DOHH2 (cell line): ENCODE results near the gene ETV6.

ENCODE experiments used
- H3F3A ChIP-seq: fragments of 200-600 bp; sonication (generic), shearing (Covaris generic); 2 replicates; pipeline ENCODE4 v1.6.0; 2016; ENCODE audit warnings: antibody characterized with exemption, mild to moderate bottlenecking; ENCODE audit not compliant: control insufficient read depth, insufficient read depth
- H3K27ac ChIP-seq: fragments of 200-600 bp; sonication (generic); 2 replicates; pipeline ENCODE4 v1.5.1; 2014; ENCODE audit warnings: low read depth, mild to moderate bottlenecking, low read length, moderate library complexity
- H3K27me3 ChIP-seq: fragments of 200-600 bp; sonication (generic); 2 replicates; pipeline ENCODE4 v1.6.1; 2014; ENCODE audit warnings: mild to moderate bottlenecking, low read length, mixed read lengths; ENCODE audit not compliant: control insufficient read depth
- H3K36me3 ChIP-seq: fragments of 200-600 bp; sonication (generic); 2 replicates; pipeline ENCODE4 v1.6.1; 2014; ENCODE audit warnings: mild to moderate bottlenecking, low read length, moderate library complexity, mixed read lengths; ENCODE audit not compliant: control insufficient read depth
- H3K4me1 ChIP-seq: fragments of 200-600 bp; sonication (generic); 2 replicates; pipeline ENCODE4 v1.6.1; 2014; ENCODE audit warnings: mild to moderate bottlenecking, low read length, mixed read lengths; ENCODE audit not compliant: control insufficient read depth
- H3K4me2 ChIP-seq: fragments of 200-600 bp; sonication (generic); 2 replicates; pipeline ENCODE4 v1.6.0; 2014; ENCODE audit warnings: mild to moderate bottlenecking, low read length, moderate library complexity
- H3K4me3 ChIP-seq: fragments of 200-600 bp; sonication (generic); 2 replicates; pipeline ENCODE4 v1.5.1; 2014; ENCODE audit warnings: mild to moderate bottlenecking, low read length, mixed read lengths
- H3K79me2 ChIP-seq: fragments of 200-600 bp; sonication (generic); 2 replicates; pipeline ENCODE4 v1.6.1; 2014; ENCODE audit warnings: mild to moderate bottlenecking, low read length, mixed read lengths; ENCODE audit not compliant: control insufficient read depth
- H3K9me2 ChIP-seq: fragments of 200-600 bp; sonication (generic); replicated peaks from 2 replicates; pipeline ENCODE4 v1.6.1; 2014; ENCODE audit warnings: mild to moderate bottlenecking, low read length, mixed read lengths; ENCODE audit not compliant: control insufficient read depth
- H3K9me3 ChIP-seq: fragments of 200-600 bp; sonication (generic); 2 replicates; pipeline ENCODE4 v1.6.1; 2014; ENCODE audit warnings: antibody characterized with exemption, low read length, mixed read lengths; ENCODE audit not compliant: control insufficient read depth, insufficient read depth
- H4K20me1 ChIP-seq: fragments of 200-600 bp; sonication (generic); 2 replicates; pipeline ENCODE4 v1.6.0; 2014; ENCODE audit warnings: low read depth, mild to moderate bottlenecking, antibody characterized with exemption, low read length, moderate library complexity; ENCODE audit not compliant: control insufficient read depth, insufficient read depth
- EZH2phosphoT487 ChIP-seq: fragments of 200-600 bp; sonication (generic); IDR thresholded peaks from 2 replicates; pipeline ENCODE4 v1.6.1; 2017; ENCODE audit warnings: borderline replicate concordance, mild to moderate bottlenecking, antibody characterized with exemption, low read length, moderate library complexity, mixed read lengths
- TF ChIP-seq, protein P1 (sequence below): fragments of 200-600 bp; sonication (generic); IDR thresholded peaks from one replicate; pipeline ENCODE4 v1.5.1; 2014; ENCODE audit warnings: antibody characterized with exemption, mild to moderate bottlenecking, low read depth, low read length; ENCODE audit not compliant: poor library complexity, severe bottlenecking

The ETV6 gene

DNA sequence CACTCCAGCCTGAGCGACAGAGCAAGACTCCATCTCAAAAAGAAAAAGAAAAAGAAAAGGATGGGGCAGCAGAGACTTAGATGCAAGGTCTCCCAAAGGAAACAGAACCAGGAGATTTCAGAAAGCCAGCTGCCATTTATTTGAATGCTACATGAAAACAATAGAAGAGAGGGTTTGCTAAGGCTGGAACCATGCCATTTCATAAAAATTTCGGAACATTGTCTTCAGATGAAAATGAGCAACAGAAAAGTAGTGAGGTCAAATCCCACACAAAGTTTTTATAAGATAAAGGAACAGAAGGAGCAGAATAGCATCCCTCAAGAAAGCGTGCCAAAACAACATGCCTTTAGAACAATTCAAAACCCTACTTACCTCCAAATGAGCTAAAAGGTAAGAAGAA, 175.3 kb downstream of the ETV6 start:
- Histone ChIP-seq H3K4me1 (peaks cover 30% of the 10 kb centered on the region), H3K79me2 (no peaks in the 10 kb centered on the region), H3K4me2 (no peak overlapping the region), H3K4me3 (no peak overlapping the region), H4K20me1 (no peaks in the 10 kb centered on the region), H3K36me3 (no peaks in the 10 kb centered on the region), H3F3A (no peaks in the 10 kb centered on the region), H3K9me3 (no peaks in the 10 kb centered on the region), H3K9me2 (no peaks in the 10 kb centered on the region), H3K27me3 (no peaks in the 10 kb centered on the region), H3K27ac (no peak overlapping the region)
- TF ChIP-seq, protein P1, sequence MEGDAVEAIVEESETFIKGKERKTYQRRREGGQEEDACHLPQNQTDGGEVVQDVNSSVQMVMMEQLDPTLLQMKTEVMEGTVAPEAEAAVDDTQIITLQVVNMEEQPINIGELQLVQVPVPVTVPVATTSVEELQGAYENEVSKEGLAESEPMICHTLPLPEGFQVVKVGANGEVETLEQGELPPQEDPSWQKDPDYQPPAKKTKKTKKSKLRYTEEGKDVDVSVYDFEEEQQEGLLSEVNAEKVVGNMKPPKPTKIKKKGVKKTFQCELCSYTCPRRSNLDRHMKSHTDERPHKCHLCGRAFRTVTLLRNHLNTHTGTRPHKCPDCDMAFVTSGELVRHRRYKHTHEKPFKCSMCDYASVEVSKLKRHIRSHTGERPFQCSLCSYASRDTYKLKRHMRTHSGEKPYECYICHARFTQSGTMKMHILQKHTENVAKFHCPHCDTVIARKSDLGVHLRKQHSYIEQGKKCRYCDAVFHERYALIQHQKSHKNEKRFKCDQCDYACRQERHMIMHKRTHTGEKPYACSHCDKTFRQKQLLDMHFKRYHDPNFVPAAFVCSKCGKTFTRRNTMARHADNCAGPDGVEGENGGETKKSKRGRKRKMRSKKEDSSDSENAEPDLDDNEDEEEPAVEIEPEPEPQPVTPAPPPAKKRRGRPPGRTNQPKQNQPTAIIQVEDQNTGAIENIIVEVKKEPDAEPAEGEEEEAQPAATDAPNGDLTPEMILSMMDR = no peak
- TF ChIP-seq EZH2phosphoT487 = no peak

DNA sequence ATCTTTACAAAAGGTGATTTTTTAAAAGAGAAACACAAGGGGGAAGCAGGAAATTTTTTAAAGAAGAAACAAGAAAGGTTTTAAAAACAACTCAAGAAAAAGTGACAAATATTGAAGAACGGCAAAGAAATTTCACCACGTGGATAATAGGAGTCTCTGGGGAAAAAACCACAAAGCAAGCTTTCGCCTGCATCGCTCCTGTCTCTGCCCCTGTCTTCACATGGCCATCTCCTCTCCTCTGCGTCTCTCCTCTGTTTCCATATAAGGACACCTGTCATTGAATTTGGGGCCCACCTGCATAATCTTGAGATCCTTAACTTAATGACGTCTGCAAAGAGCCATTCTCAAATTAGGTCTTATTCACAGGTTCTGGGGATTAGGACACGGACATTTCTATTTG, 175.8 kb downstream of the ETV6 start:
- no peaks in the 10 kb centered on the region for H3K79me2 ChIP-seq
- TF ChIP-seq EZH2phosphoT487 = no peak
- TF ChIP-seq, protein P1 = no peak
- no peaks in the 10 kb centered on the region for H3K9me3 ChIP-seq
- peaks cover 35% of the 10 kb centered on the region for H3K4me1 ChIP-seq
- H3K27me3 ChIP-seq = no peaks in the 10 kb centered on the region
- H3K27ac ChIP-seq = no peak overlapping the region
- H3K9me2 ChIP-seq = no peaks in the 10 kb centered on the region
- H3K36me3 ChIP-seq = no peaks in the 10 kb centered on the region
- H3K4me3 ChIP-seq = no peak overlapping the region
- H3F3A ChIP-seq = no peaks in the 10 kb centered on the region
- H3K4me2 ChIP-seq = peak overlapping the region; percentile 35
- no peaks in the 10 kb centered on the region for H4K20me1 ChIP-seq

DNA sequence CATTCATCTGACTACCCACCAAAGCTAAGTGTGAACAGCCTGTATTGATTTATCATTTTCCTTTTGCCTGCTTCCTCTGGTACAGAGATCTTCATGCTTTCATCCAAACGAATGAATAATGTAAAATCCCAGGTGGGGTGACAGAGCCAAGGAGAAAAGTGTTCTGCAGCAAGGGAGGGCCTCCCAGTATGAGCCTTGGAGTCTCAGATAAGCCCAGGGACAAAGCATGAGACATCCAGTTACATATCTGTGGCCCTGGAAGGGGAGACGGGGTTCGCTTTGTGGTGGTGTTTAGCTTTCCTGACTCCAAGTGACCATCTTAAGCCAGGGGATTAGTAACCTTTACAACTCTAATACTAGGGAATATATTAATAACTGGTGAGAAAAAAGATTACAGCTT, 177.1 kb downstream of the ETV6 start:
- no peaks in the 10 kb centered on the region for H3F3A ChIP-seq
- no peaks in the 10 kb centered on the region for H4K20me1 ChIP-seq
- H3K9me3 ChIP-seq = no peaks in the 10 kb centered on the region
- no peak overlapping the region for H3K27ac ChIP-seq
- no peak overlapping the region for H3K4me3 ChIP-seq
- TF ChIP-seq, protein P1 = no peak
- TF ChIP-seq EZH2phosphoT487 = no peak
- H3K79me2 ChIP-seq = no peaks in the 10 kb centered on the region
- no peaks in the 10 kb centered on the region for H3K27me3 ChIP-seq
- H3K4me2 ChIP-seq = no peak overlapping the region
- no peaks in the 10 kb centered on the region for H3K36me3 ChIP-seq
- H3K9me2 ChIP-seq = no peaks in the 10 kb centered on the region
- H3K4me1 ChIP-seq = peaks cover 39% of the 10 kb centered on the region
